Thyroid gland (tissue), 4 donors: Measurements from ENCODE around the gene FBH1.

Experiments used
- CTCF ChIP-seq, 6 experiments: fragments of 200-600 bp in 3 of 6; fragments of 450-650 bp in 3 of 6; sonication (generic) in 3 of 6; IDR thresholded peaks; one replicate each; pipeline ENCODE4 v1.5.1; 2016 to 2019; ENCODE audit warnings: antibody characterized with exemption in 6 of 6, mild to moderate bottlenecking in 2 of 6, inconsistent platforms in 1 of 6, moderate library complexity in 1 of 6
- POLR2A ChIP-seq, 2 donors: fragments of 450-650 bp; IDR thresholded peaks; one replicate each; pipeline ENCODE4 v1.6.1; 2017; ENCODE audit warnings: antibody characterized with exemption in 2 of 2, mild to moderate bottlenecking in 2 of 2, moderate library complexity in 1 of 2

GRCh38 chr10:5964736-5965135 is 74.7 kb downstream of the FBH1 start:
- no peak for TF ChIP-seq CTCF (IDR thresholded peaks at IDR 0.05)
- no peak for TF ChIP-seq POLR2A (IDR thresholded peaks at IDR 0.05)
